Measurements from ENCODE around the gene PRR16.

Gene PRR16

DNA sequence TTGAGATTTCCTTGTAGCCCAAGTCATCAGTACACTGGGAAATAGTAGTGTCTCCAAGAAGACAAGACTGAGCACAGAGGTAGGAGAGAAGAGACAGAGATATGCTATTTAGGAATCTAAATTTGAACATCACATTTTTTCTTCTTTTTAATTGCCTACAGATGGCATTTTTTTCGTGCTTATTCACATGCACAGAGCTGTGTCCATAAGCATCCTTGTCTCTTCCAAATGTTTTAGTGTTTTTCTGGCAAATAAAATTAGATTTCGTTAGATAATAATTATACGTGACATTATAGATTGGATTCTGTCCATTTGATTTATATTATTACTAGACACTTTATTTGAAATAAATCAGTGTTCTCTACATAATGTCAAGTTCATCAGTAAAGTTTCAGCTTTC lies 80.9 kb downstream of the PRR16 start:
- ATAC-seq (ENCODE audit: low read depth): no peak
- no peak for DNase-seq (ENCODE audit: low spot score in 2 of 2)
- Mint-ChIP-seq H3K4me1 (no peaks in the 10 kb centered on the region), H3K27me3 (no peaks in the 10 kb centered on the region), H3K27ac (no peak overlapping the region), H3K4me3 (no peak overlapping the region), H3K36me3 (no peaks in the 10 kb centered on the region), H3K9me3 (no peaks in the 10 kb centered on the region)

DNA sequence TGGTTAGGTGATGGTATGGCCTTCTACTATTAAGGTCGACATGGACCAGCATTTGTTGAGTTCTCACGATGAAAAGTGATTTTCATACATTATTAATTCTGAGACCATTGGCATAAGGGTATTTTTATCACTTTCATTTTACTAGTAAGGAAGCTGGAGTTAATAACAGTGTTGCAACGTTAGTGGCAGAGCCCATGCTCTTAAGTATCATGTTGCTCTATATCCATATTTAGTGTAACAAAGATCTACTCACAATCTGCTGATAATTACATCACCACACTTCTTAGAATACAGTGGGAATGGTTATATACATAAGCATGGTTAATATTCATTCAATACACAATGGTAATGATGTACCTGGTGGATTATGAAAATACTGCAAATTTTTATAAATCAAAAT lies 81.9 kb downstream of the PRR16 start:
- DNase-seq (ENCODE audit: low spot score in 2 of 2) (no peak), ATAC-seq (ENCODE audit: low read depth) (no peak)
- H3K4me1 Mint-ChIP-seq: no peaks in the 10 kb centered on the region
- H3K27me3 Mint-ChIP-seq: no peaks in the 10 kb centered on the region
- no peaks in the 10 kb centered on the region for H3K36me3 Mint-ChIP-seq
- no peaks in the 10 kb centered on the region for H3K9me3 Mint-ChIP-seq
- H3K4me3 Mint-ChIP-seq: no peak overlapping the region
- H3K27ac Mint-ChIP-seq: no peak overlapping the region

DNA sequence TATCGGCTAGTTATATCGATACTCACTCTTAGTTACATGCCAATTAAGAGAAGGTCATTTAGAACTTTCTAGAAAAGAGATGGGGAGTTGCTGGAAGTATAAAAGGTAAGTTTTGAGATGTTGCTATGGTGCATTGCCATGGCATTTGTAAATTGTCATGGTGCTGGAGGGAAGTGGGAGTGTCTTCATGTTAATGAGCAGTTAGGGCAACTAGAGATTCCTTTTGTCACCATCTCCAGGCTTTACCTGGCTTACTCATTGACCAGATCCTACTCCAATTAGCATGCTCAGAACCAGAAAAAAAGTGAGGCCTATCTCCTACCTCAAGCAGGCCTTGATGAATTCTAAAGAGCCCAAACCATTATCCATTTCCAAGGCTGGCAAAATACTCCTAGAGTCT lies 82.8 kb downstream of the PRR16 start:
- Mint-ChIP-seq H3K27me3 (no peaks in the 10 kb centered on the region), H3K9me3 (no peaks in the 10 kb centered on the region), H3K4me1 (no peaks in the 10 kb centered on the region), H3K36me3 (no peaks in the 10 kb centered on the region), H3K27ac (no peak overlapping the region), H3K4me3 (no peak overlapping the region)
- ATAC-seq (ENCODE audit: low read depth): no peak
- DNase-seq (ENCODE audit: low spot score in 2 of 2): no peak

DNA sequence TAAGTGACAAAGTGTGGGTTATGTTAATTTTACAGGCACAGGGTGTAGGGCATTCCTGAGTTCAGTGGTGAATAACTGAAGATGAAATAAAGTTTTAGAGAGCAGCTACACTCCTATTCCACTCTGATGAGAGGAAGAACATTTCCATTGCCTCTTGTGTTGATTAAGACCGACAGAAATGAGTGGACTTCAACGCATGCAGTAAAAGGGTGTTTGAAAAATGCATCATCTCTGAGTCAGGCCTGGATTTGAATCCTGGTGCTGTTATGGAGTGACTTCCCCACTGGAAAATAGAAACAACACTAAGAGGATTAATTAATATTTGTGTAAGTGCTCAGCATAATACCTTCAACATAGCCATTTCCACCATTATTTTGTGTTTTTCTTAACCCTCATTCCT lies 86.3 kb downstream of the PRR16 start:
- DNase-seq (ENCODE audit: low spot score in 2 of 2) (no peak), ATAC-seq (ENCODE audit: low read depth) (no peak)
- no peaks in the 10 kb centered on the region for H3K9me3 Mint-ChIP-seq
- no peaks in the 10 kb centered on the region for H3K36me3 Mint-ChIP-seq
- H3K27ac Mint-ChIP-seq: no peak overlapping the region
- no peaks in the 10 kb centered on the region for H3K4me1 Mint-ChIP-seq
- no peak overlapping the region for H3K4me3 Mint-ChIP-seq
- no peaks in the 10 kb centered on the region for H3K27me3 Mint-ChIP-seq

DNA sequence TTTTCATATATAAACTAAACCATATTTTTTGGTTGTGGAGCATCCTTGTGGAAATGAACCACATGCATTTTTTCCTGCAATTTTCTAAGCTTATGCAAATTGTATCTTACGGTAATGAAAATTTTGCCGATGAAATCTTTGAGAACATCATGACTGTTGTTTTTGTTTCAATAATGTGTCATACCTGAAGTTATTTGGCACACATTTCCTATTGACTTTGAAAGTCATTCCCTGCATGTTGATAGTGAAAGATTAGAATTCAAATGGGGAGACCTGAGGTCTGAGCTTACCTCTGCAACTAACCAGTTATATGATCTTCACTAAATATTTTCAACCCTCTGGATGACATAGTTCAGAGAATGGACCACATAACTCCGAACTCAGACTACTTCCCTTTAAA lies 88.5 kb downstream of the PRR16 start:
- no peak overlapping the region for H3K4me3 Mint-ChIP-seq
- no peak overlapping the region for H3K27ac Mint-ChIP-seq
- DNase-seq (ENCODE audit: low spot score in 2 of 2): no peak
- no peaks in the 10 kb centered on the region for H3K9me3 Mint-ChIP-seq
- H3K27me3 Mint-ChIP-seq: no peaks in the 10 kb centered on the region
- no peak for ATAC-seq (ENCODE audit: low read depth)
- no peaks in the 10 kb centered on the region for H3K36me3 Mint-ChIP-seq
- no peaks in the 10 kb centered on the region for H3K4me1 Mint-ChIP-seq

DNA sequence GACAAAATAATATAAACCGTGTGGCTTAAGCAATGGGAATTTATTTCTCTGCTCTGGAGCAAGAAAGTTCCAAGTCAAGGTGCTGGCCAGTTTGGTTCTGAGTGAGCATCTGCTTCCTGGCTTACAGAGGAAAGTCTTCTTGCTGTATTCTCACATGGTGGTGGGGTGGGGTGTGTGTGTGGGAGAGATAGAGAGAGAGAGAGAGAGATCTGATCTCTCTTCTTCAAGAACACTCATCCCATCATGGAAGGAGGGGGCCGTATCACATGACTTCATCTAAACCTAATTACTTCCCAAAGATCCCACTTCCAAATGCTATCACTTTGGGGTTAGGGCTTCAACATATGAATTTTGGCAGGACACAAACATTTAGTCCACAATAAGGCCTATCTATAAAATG lies 91.2 kb downstream of the PRR16 start:
- H3K9me3 Mint-ChIP-seq: peaks cover 6% of the 10 kb centered on the region
- no peak for DNase-seq (ENCODE audit: low spot score in 2 of 2)
- no peak overlapping the region for H3K4me3 Mint-ChIP-seq
- no peaks in the 10 kb centered on the region for H3K36me3 Mint-ChIP-seq
- H3K4me1 Mint-ChIP-seq: no peaks in the 10 kb centered on the region
- no peak for ATAC-seq (ENCODE audit: low read depth)
- no peaks in the 10 kb centered on the region for H3K27me3 Mint-ChIP-seq
- no peak overlapping the region for H3K27ac Mint-ChIP-seq

DNA sequence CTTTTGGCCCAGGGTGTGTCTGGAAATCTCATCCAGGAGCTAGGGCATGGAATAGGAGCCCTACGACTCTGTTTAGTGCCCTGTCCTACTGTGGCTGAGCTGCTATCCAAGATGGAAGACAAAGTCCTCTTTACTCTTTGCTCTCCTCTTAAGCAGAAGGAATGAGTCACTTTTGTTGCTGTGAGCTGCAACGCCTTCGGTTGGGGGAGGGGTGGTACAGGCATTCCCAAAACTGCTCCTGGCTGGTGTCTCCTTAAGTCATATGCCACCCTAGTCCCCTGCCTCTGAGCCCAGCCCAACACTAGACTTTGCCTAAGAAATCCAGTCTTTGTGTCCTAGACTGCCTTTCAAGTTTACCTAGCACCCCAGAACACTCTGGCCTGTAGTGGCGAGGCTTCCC lies 99.9 kb downstream of the PRR16 start:
- DNase-seq (ENCODE audit: low spot score in 2 of 2): no peak
- Mint-ChIP-seq H3K4me3 (no peak overlapping the region), H3K27me3 (no peaks in the 10 kb centered on the region), H3K4me1 (no peaks in the 10 kb centered on the region), H3K27ac (no peak overlapping the region), H3K9me3 (peaks cover 3% of the 10 kb centered on the region), H3K36me3 (no peaks in the 10 kb centered on the region)
- ATAC-seq (ENCODE audit: low read depth): no peak

DNA sequence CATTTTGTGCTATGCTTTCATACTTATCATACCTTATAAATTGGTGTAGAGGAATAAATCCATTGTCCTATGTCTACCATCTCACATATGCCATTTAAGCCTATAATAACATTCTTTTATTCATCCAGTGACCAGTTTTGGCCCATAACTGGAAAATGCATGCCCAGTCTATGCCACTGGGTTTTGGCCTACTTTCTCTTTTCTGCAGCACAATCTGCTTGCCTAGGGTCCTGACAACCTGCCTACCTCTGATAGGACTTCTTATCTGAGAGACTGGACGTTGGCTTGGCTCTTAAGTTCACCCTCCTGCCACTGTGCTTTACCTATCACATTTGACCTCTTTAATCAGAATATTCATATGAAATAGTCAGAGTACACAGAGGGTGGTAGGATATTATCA lies 103.0 kb downstream of the PRR16 start:
- Mint-ChIP-seq H3K4me3 (no peak overlapping the region), H3K9me3 (peaks cover 1% of the 10 kb centered on the region), H3K27me3 (no peaks in the 10 kb centered on the region), H3K36me3 (no peaks in the 10 kb centered on the region), H3K27ac (no peak overlapping the region), H3K4me1 (no peaks in the 10 kb centered on the region)
- DNase-seq (ENCODE audit: low spot score in 2 of 2) (no peak), ATAC-seq (ENCODE audit: low read depth) (no peak)

DNA sequence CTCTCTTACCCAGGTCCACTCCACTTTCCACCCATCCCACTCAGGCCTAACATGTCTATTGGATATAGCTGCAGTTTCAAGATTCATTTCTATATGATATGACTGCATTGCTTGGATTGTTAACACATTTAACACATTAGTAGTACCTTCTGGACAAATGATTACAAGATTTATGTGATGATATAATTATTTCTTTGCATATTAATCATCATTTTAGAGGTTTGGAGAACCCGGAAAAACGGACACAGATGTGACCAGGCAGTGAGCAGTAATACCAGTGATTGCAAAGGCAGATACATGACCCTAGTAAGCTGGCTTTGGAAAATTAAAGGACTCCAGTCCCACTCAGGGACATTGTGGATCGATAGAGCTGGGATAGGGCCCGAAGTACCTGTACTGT lies 103.8 kb downstream of the PRR16 start:
- Mint-ChIP-seq H3K4me3 (no peak overlapping the region), H3K27me3 (no peaks in the 10 kb centered on the region), H3K36me3 (no peaks in the 10 kb centered on the region), H3K9me3 (no peaks in the 10 kb centered on the region), H3K27ac (no peak overlapping the region), H3K4me1 (no peaks in the 10 kb centered on the region)
- DNase-seq (ENCODE audit: low spot score in 2 of 2) (no peak), ATAC-seq (ENCODE audit: low read depth) (no peak)

DNA sequence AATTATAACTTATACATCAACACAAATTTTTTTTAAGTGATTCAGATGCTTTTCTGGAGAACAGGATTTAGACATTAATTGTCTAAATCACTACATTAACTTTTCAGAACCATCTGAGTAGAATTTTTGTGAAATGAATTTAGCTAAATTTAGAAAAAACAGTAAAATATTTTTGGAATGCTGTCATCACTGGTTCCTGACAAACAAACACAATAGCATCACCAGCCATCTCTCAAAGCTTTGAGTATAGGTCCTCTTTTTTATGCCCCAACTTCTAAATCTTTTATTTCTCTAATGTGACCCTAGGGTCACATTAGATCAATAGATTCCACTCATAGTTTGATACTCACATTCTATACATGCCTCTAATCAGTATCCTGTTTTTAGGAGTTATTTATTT lies 104.6 kb downstream of the PRR16 start:
- DNase-seq (ENCODE audit: low spot score in 2 of 2): no peak
- no peak overlapping the region for H3K4me3 Mint-ChIP-seq

DNA sequence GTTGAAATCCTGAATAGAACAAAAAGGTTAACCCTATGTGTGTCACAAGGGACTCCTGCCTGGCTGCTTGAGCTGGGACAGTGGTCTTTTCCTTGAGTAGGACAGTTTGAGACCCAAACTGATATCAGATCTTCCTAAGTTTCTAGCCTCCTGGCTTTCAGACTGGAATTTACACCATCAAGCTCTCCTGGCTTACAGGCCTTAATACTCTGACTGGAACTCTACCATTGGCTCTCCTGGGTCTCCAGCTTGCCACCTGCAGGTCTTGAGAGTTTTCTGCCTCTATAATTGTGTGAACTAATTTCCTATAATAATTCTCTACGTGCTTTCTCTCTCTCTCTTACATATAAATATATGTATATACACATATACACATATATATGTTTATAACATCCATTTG lies 112.5 kb downstream of the PRR16 start:
- Mint-ChIP-seq H3K27ac (no peak overlapping the region), H3K36me3 (no peaks in the 10 kb centered on the region), H3K4me1 (no peaks in the 10 kb centered on the region), H3K9me3 (peaks cover 5% of the 10 kb centered on the region), H3K27me3 (no peaks in the 10 kb centered on the region), H3K4me3 (no peak overlapping the region)
- DNase-seq (ENCODE audit: low spot score in 2 of 2) (no peak), ATAC-seq (ENCODE audit: low read depth) (no peak)

More for the DNA sequence above, 104.6 kb downstream of the PRR16 start:
- no peaks in the 10 kb centered on the region for H3K27me3 Mint-ChIP-seq
- H3K9me3 Mint-ChIP-seq: no peaks in the 10 kb centered on the region
- H3K27ac Mint-ChIP-seq: no peak overlapping the region
- H3K4me1 Mint-ChIP-seq: no peaks in the 10 kb centered on the region
- no peak for ATAC-seq (ENCODE audit: low read depth)
- no peaks in the 10 kb centered on the region for H3K36me3 Mint-ChIP-seq

DNA sequence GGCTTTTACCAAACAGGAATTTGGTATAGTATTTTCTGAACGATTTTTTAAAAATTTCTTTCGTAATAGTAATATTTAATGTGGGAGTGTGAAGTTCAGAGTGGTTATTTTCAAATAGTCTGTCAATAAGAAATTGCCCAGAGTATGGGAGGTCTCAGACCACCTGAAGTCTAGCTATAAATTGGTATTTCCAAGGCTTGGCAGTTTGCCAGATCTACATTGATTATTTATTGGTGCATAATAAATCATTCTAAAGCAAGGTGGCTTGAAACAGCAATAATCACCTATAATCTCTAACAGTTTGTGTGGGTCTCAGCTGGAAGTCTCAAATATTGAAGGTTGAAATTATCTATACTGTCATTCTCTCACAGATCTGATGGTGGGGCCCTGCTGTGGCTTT lies 118.5 kb downstream of the PRR16 start:
- no peak for ATAC-seq (ENCODE audit: low read depth)
- DNase-seq (ENCODE audit: low spot score in 2 of 2): no peak
- no peak overlapping the region for H3K27ac Mint-ChIP-seq
- H3K4me3 Mint-ChIP-seq: no peak overlapping the region
- H3K36me3 Mint-ChIP-seq: no peaks in the 10 kb centered on the region
- H3K27me3 Mint-ChIP-seq: no peaks in the 10 kb centered on the region
- H3K4me1 Mint-ChIP-seq: no peaks in the 10 kb centered on the region
- H3K9me3 Mint-ChIP-seq: peaks cover 5% of the 10 kb centered on the region

DNA sequence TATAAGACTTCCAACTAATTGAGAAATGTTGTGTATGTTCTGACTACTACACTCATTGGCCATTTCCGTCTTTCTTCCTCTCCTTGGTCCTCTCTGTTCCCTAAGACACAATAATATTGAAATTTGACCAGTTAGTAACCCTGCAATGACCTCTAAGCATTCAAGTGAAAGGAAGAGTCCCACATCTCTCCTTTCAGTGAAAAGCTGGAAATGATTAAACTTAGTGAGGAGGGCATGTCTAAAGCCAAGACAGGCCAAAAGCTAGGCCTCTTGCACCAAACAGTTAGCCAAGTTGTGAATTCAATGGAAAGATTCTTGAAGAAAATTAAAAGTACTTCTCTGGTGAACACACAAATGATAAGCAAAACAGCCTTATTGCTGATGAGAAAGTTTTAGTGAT lies 122.5 kb downstream of the PRR16 start:
- H3K9me3 Mint-ChIP-seq: no peaks in the 10 kb centered on the region
- H3K36me3 Mint-ChIP-seq: no peaks in the 10 kb centered on the region
- H3K27me3 Mint-ChIP-seq: no peaks in the 10 kb centered on the region
- H3K4me1 Mint-ChIP-seq: no peaks in the 10 kb centered on the region
- DNase-seq (ENCODE audit: low spot score in 2 of 2): no peak
- no peak for ATAC-seq (ENCODE audit: low read depth)
- H3K27ac Mint-ChIP-seq: no peak overlapping the region
- H3K4me3 Mint-ChIP-seq: no peak overlapping the region

DNA sequence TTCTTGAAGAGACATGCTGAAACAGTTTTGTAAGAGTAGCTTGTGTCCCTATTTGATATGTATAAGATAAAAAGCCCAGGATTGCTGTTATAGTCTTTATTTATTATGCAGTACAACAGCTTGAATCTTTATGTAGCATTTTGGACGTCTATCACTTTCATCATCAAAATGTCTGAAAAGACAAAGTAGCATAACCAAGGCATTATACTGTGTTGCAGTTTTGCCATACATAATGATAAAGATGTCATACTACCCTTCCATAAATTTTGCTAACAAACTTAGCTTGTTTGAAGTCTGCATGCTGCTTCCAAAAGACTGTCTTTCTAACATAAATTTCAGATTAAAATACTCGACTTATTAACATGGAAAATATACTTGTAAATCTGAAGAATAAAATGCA lies 127.8 kb downstream of the PRR16 start:
- ATAC-seq (ENCODE audit: low read depth) (no peak), DNase-seq (ENCODE audit: low spot score in 2 of 2) (no peak)
- Mint-ChIP-seq H3K27me3 (no peaks in the 10 kb centered on the region), H3K27ac (no peak overlapping the region), H3K4me3 (no peak overlapping the region), H3K36me3 (no peaks in the 10 kb centered on the region), H3K9me3 (peaks cover 2% of the 10 kb centered on the region), H3K4me1 (no peaks in the 10 kb centered on the region)

DNA sequence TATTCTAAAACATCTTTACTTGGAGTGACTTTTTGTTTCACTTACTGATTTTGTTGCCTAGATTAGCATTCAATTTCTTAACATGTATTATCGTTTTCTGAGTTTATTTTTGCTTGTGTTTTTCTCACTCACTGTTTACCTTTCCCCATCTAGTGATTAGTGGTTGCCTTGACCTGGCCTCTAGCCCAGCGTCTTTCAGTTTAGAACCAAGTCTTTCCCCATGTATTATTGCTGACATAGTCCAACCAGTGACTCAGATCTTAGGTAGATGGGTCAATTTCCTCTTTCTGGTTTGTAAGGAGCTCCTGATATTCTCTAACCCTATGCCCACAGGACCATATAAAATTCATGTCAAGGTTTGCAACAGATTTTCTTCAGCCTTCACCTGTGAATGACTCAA lies 135.5 kb downstream of the PRR16 start:
- Mint-ChIP-seq H3K4me1 (no peaks in the 10 kb centered on the region), H3K9me3 (peaks cover 6% of the 10 kb centered on the region), H3K36me3 (no peaks in the 10 kb centered on the region), H3K27me3 (no peaks in the 10 kb centered on the region), H3K4me3 (no peak overlapping the region), H3K27ac (no peak overlapping the region)
- DNase-seq (ENCODE audit: low spot score in 2 of 2) (no peak), ATAC-seq (ENCODE audit: low read depth) (no peak)

DNA sequence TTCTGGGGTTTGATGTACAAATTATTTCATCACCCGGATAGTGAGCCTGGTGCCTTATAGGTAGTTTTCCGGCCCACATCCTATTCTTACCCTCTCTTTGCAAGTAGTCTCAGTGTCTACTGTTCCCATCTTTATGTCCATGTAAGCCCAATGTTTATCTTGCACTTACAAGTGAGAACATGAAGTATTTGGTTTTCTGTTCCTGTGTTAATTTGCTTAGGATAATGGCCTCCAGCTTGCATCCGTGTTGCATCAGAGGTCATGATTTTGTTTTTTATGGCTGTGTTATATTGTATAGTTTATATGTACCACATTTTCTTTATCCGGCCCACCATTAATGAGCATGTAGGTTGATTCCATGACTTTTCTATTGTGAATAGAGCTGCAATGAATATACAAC lies 136.5 kb downstream of the PRR16 start:
- no peaks in the 10 kb centered on the region for H3K4me1 Mint-ChIP-seq
- no peaks in the 10 kb centered on the region for H3K36me3 Mint-ChIP-seq
- DNase-seq (ENCODE audit: low spot score in 2 of 2) (no peak), ATAC-seq (ENCODE audit: low read depth) (no peak)
- H3K4me3 Mint-ChIP-seq: no peak overlapping the region
- H3K27ac Mint-ChIP-seq: no peak overlapping the region
- peaks cover 6% of the 10 kb centered on the region for H3K9me3 Mint-ChIP-seq
- H3K27me3 Mint-ChIP-seq: no peaks in the 10 kb centered on the region

Measured in memory B cell (primary cell).